ENCODE results near the gene CCND1.
"Not testable (repeated sequence)": the region's sequence is repeated elsewhere in the genome, so short reads cannot be mapped to it uniquely, and the experiment has no call there.

Gene CCND1

DNA sequence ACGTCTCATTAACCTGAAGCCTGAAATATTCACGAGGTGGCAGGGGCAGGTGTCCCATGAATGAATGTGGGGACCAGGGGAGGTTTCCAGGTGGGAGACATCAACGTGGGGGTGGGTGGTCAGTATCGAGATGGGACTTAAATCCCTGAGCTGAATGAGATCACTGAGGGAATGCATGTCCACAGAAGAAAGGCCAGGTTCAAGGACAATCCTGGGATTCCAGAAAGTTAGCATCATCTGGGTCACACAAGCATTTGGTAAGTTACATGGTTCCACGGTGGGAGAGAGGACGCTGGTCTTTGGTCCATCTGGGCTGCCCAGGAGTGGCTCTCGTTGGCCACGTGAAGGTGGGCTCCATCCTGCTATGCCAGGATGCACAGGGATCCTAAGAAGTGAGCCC, 22.7 kb upstream of the CCND1 start:
- no peak for DNase-seq

DNA sequence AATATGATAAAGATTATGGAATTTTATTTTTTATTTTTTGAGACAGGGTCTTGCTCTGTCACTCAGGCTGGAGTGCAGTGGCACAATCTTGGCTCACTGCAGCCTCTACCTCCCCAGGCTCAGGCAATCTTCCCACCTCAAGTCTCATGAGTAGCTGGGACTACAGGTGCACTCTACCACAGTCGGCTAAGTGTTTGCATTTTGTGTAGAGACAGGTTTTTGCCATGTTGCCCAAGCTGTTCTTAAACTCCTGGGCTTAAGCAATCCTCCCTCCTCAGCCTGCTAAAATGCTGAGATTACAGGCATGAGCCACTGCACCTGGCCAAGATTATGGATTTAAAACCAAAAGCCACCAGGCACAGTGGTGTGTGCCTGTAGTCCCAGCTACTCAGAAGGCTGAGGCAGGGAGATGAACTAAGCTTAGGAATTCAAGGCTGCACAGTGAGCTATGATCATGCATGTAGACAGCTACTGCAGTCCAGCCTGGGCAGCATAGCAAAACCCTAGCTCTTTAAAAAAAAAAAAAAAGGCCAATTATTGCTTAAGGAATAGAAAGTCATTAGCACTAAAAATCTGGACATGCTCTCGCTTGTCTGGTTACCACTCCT, 20.2 kb upstream of the CCND1 start:
- DNase-seq = no peak

DNA sequence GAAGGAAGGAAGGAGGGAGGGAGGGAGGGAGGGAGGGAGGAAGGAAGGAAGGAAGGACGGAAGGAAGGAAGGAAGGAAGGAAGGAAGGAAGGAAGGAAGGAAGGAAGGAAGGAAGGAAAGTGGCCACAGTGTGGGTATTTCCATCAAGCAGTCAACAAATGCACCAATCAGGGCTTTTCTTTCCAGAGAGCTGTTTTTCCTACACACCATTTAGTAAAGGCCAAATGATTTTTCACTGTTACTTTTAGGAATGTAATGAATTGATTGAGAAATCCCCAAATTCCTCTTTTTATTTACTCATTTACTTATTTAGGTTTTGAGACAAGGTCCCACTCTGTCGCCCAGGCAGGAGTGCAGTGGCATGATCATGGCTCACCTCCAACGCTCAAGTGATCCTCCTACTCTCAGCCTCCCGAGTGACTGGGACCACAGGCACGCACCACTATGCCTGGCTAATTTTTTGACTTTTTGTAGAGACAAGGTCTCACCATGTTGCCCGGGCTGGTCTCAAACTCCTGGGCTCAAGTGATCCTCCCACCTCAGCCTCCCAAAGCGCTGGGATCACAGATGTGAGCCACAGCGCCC, 18.8 kb upstream of the CCND1 start:
- DNase-seq = not testable (repeated sequence)

DNA sequence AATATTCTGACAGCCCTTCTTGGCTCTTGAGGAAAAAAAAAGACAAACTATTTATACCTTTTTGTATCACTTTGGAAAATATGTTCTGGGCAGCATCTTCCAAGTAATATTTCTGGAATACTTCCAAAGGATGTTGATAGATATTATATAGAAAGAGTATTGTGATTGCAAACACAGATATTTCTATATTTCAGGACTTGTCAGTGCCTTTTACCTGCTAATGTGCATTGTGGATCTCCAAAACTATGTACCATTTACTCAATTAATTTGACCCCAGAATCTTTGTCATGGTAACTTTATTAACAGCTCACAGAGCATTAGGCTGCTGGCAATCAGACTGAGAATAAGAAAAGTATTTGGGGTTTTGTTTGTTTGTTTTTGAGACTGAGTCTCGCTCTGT, 16.7 kb upstream of the CCND1 start:
- no peak for DNase-seq

DNA sequence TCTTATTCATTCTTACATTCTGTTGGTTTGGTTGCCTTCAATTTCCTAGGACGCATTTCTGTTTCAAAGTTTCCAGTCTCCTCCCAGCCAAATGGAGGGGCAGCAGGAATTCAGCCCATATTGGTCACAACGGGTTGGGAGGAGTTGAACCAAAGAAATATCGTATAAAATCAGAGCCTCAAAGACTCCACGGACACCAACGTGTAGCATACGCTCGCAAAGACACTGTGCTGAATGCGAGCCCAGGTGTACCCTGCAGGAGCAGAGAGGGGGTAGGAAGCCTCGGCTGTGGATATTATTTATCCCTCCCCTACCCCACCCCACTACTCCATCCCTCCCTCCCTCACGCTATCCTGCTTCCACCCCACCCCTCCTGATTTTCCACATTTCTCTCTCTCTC, 15.5 kb upstream of the CCND1 start:
- DNase-seq = no peak

DNA sequence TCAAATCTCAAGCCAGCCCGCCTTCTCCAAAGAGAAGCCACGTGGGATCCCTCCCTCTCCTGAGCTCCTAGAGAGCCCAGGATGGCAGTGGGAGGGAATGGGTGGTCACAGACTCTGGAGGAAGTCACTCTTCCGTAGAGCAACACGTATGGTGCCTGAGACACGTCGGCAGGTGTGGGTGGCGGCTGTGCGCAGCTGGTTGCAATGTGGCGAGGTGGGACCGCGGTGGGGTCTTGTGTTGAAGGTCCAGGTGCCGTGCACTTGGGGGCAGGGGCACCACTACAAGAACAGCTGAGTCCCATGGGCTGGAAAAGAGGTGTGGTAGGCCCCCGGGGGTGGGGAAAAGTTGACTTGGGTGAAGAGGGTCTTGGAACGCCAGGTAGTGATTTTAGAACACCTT, 13.4 kb upstream of the CCND1 start:
- no peak for DNase-seq

DNA sequence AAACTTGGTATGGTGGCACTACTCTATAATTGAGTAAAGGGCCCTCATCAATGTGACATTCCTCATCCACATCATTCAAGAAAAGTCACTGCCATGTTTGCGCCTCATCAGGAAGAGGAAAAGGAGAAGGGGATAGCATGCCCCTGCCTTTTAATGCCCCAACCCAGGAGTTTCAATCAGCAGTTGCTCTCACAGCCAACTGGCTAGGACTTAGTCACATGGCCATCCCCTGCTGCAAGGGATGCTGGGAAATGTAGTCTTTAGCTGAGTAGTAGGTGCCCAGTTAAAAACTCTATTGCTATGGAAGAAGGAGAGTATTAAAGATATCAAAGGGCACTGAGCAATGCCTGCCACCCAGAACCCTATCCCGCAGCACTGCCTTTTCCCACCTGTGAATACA, 10.9 kb upstream of the CCND1 start:
- DNase-seq = no peak

DNA sequence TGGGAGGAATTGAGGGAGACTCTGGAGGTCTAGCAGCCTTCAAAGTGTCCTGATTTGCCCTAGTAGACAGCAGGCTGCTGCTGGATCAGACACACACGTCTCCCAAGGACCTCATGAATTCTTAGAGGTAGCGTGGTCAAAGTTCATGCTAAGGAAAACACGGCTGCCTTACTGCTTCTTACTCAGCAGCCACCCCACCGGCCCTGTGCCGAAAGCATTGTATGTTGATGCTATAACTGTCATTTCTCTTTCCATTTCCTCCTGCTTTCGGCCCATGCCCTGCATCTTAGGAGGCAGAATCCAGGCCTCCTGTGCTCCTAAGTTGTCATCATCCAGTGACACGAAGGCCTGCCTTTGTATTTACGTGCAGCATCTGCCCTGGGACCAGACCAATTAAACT, 10.5 kb upstream of the CCND1 start:
- no peak for DNase-seq

DNA sequence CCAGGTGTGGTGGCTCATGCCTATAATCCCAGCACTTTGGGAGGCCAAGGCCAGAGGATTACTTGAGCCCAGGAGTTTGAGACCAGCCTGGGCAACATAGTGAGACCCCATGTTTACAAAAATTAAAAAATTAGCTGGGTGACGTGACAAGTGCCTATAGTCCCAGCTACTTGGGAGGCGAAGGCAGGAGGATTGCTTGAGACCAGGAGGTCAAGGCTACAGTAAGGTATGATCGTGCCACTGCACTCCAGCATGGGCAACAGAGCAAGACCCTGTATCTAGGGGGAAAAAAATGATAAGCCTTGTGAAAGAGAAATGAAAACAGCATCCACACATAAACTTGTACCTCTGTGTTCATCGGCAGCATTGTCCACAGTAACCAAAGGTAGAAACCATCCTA, 8.1 kb upstream of the CCND1 start:
- DNase-seq = no peak

DNA sequence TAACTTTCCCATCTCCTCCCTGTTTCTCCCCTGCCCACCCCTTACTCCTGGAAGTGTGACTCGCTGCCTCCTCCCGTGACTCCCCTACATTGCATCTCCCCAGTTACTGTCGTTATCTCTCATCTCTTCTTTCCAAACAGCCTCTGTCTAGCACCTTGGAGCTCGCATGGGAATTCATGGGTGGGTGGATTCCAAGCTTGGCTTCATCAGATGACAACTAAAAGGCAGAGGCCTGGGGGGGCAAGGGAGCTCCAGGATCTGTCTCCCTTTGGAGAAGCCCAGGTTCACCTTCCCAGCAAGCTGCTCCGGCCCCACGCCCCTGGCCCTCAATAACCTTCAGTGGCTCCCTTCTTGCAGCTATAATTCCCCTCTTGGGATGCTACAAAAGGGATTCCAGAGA, 6.9 kb upstream of the CCND1 start:
- DNase-seq = peak; percentile 53

DNA sequence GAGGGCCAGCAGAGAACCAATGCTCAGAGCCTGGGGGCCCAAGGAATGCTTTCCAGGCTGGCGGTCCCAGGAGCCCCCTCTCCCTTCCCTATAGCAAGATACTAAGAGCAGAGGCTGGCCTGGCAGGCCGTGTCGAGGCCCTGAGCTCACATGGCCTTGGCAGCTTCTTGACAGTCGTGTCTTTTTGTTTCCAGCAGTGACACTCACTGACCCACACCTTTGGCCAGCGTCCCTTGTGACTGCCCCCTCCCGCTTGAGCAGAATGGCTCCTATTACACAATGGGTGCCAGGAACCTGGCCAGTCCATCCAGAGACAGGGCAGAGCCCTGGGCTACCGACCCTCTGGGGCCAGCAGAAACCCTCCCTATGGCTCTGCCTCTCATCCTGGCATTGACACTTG, 6.4 kb upstream of the CCND1 start:
- no peak for DNase-seq

DNA sequence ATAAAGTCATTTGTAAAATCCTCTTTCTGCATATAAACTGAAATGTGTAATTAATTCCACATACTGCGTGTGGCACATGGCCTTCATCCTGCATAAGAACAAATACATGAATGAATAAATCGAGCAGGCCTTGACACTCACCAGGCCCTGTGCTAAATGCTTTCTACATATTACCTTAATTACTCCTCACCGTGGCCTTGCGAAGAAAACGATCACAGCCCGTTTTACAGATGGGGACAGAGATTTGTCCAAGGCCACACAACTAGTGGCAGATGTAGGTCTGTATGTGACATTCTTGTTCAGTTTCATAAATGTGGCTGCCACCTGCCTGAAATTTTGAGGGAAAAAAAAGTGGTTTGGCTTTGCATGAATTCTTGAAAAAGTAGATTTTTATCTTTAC, 5.8 kb upstream of the CCND1 start:
- no peak for DNase-seq

DNA sequence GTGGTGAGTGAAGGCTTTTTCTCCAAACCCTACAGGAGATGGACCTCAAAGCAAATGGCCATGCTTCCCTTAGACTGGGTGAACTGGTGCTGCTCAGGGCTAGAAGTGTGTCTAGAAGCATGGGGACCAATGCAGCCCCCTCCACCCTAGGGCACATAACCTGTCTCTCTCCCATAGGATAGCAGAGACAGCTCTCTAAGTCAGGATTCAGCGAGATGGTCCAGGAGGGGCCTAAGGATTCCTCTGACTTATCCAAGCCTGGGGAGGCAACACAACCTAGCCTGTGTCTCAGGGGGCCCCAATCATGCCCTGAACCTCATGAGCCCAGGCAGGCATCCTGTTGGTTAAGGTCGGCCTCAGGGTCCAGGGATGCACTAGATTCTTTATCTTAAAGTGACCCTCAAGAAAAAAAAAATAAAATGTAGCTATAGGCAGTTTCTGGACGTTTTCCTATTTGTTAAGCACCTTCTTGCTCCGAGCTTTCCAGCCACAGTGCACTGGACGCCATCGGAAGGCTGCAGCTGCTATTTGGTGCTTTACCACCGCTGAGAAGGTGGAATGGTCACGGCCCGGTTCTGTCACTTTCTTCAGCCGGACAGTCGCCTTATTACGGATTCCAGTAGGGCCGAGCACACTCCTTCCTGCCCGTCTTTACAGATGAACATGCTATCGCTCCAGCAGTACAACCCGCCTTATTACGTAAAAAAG, 5.0 kb upstream of the CCND1 start:
- DNase-seq = no peak

DNA sequence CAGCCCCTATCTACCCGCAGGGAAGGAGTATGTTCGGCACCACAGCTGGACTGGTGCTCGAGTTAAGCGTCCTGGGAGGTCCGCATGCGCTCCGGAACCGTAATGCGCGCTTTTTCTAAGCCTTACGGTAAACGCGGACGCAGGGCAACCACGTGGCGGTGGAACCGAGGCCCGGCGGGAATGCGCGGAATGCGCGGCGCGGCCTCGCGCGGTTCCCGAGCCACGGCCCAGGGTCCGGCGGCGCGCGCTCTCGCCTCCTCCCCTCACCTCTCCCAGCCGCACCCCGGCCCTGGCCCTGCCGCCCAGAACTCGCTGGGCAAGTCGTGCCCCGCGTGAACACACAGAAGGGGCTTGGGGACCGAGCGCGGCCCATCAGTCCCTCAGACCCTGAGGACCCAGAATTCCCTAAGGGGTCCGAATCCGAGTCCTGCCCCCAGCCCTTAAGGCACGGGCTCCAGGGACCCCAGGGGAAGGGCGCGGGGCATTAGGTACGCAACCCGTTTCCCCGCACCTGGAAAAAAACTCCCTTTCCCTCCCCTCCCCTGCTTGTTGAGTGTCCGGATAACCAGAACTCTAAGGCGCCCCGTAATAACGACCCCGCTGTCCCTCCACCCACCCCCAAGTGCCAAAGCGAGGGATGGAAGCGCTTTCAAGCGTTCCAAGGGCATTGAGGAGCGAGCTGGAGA, 4.3 kb upstream of the CCND1 start:
- DNase-seq = peak; percentile 92

DNA sequence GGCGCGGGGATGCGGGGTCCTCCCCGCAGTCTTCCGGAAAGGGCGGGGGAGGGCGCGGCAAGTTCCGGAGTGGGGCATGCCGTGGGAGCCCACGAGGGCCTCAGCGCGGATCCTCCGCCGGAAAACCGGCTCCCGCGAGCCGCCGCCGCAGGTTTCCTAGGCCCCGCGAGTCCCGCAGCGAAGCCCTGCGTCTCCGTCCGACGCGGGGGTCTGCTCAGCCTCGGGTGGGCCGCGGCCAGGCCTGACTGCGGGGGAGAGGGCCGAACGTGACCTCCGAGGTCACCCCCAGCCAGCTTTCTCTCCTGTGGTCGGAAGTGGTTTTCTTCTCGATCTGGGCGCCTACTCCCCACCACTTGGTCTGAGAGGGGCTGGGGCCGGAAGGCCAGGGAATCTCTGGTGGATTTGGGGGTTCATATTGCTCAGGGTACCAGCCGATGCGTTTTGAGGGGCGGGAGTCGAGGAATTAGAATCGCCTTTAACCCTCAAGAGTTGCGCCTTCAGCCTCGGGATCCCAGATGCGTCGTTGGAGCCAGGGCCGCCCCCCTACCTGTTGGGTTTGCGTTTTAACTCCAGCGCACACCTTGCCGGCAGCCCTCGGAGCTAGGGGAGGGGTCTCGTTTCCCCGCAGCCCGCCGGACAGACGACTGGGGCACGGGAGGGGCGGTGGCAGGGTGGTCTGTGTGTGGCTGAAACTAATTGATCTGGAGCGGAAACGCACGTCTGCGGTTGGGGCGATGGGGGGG, 3.6 kb upstream of the CCND1 start:
- DNase-seq = peak; percentile 80

DNA sequence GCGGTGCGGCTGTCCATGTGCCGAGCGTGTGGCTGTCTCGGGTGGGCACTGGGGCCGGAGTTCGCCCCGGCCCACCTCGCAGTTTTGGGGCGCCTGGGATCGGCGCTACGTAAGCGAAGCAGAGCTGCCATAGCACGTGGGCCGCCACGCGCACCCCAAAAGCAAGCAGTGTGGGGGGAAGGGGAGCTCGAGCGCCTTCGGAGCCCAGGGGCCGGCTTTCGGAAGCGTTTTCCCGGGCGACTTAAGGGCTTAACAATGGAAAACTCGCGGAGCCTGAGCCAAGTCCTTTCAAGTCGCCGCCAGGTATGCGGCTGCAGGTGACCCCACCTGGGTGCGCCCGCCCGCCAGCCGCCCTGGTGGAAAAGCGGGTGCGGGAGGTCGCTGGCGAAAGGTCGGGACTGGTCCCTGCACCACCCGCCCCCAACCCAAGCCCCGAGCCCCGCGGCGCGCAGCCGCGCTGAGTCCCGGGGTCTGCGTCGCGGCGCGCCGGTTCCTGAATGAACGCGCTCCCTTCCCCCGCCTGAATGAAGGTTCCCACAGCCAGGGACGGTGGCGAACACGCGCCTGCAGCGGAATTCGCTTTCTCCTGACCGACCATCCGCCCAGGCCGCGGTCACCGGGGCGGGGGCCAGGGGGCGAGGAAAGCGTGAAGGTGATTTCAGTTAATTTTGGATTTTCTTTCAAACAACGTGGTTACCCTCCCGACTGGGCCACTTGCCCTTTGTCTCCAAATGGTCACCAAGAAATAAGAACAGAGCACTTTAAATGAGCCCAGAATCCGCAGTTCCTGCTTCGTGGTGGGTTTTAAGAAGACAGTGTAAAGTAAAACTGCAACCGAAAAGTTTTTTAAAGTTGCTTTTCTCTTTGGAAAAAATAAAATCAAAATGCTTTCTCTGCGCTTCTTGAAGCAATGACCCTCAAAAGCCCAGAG, 2.8 kb upstream of the CCND1 start:
- DNase-seq = peak; percentile 93

DNA sequence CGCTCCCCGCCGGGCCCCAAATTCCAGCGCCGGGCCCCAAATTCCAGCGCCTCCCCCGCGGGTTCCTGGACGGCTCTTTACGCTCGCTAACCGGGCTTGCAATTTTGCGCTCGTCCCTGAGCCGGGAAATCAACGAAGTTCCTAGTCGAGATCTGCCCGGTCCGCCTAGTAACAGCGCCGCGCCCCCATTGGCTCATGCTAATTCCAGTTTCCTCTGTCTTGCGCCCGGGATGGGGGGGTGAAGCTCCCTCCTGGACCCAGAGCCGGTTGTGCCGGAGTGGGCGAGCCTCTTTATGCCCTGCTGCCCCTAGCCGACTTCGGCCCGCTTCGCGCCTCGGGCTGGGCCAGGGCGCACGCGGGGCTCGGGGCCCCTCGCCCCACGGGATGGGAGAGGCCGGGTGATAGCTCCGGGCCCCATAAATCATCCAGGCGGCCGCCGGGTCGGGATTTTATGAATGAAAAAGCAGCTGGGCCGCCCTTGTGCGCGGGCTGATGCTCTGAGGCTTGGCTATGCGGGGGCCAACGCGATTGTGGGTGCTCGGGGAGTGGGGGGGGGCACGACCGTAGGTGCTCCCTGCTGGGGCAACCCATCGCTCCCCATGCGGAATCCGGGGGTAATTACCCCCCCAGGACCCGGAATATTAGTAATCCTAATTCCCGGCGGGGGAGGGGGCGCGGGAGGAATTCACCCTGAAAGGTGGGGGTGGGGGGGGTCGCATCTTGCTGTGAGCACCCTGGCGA, 1.8 kb upstream of the CCND1 start:
- DNase-seq = peak; percentile 99

DNA sequence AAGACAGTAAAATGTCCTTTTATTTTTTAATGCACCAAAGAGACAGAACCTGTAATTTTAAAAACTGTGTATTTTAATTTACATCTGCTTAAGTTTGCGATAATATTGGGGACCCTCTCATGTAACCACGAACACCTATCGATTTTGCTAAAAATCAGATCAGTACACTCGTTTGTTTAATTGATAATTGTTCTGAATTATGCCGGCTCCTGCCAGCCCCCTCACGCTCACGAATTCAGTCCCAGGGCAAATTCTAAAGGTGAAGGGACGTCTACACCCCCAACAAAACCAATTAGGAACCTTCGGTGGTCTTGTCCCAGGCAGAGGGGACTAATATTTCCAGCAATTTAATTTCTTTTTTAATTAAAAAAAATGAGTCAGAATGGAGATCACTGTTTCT, 1.1 kb upstream of the CCND1 start:
- no peak for DNase-seq

DNA sequence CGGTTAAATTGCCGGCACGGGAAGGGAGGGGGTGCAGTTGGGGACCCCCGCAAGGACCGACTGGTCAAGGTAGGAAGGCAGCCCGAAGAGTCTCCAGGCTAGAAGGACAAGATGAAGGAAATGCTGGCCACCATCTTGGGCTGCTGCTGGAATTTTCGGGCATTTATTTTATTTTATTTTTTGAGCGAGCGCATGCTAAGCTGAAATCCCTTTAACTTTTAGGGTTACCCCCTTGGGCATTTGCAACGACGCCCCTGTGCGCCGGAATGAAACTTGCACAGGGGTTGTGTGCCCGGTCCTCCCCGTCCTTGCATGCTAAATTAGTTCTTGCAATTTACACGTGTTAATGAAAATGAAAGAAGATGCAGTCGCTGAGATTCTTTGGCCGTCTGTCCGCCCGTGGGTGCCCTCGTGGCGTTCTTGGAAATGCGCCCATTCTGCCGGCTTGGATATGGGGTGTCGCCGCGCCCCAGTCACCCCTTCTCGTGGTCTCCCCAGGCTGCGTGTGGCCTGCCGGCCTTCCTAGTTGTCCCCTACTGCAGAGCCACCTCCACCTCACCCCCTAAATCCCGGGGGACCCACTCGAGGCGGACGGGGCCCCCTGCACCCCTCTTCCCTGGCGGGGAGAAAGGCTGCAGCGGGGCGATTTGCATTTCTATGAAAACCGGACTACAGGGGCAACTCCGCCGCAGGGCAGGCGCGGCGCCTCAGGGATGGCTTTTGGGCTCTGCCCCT, 529 bp upstream of the CCND1 start:
- DNase-seq = peak; percentile 51

DNA sequence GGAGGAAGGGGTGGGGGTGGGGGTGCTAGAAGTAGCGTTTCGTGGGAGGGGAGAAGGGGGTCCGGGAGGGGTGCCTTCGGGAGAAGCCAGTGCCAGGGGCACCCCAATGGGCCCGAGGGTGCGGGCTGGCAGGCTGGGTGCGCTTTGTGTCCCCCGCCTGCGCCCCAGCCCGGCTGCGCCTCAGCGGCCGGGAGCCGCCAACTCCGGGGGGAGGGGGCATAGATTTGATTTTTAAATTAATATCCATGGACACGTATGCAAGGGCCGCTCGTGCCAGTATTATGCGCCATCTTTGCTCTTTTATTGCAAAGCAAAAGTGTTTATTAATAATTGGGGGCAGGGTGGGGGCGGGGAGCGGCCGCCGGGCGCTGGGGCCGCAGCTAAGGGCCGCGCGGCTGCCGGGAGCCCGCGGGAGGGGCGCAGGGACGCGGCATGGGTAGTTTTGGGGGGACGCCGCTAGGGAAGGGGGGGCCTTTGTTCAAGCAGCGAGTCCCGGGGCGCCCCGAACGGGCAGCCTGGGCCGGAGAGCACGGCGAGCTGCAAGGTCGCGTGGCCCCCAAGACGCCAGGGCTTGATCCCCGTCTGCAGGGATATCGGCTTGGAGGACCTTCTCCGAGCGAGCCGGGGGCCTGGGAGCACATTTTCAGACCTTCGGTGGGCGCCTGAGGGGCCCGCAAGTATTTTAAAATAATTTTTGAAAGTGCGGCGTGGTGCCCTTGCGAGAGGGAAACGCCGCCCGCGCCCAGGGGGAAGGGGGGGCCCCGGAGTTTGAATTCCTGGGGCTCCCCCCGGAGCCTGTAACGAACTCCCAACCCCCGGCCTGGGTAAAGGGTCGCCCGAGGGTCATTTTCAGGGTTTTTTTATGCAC, 959 bp downstream of the CCND1 start:
- DNase-seq = no peak
